HEK293 (cell line): ENCODE measurements around the gene NONO.
"Not testable (repeated sequence)": the region's sequence is repeated elsewhere in the genome, so short reads cannot be mapped to it uniquely, and the experiment has no call there.

Source experiments
- CTCF ChIA-PET: fragments of 350-600 bp; formaldehyde crosslinking; extraction: SDS; loops from one replicate; lab custom pipeline; 2021; ENCODE audit warnings: antibody characterized with exemption; lab: Yijun Ruan, JAX
- POLR2A ChIA-PET: fragments of 300-600 bp; formaldehyde crosslinking; extraction: SDS; loops from one replicate; lab custom pipeline; 2020; ENCODE audit warnings: antibody characterized with exemption, inconsistent platforms; lab: Yijun Ruan, JAX
- H3K27ac ChIP-seq: fragments of 200-500 bp; sonication (Bioruptor generic); 2 replicates; pipeline ENCODE4 v1.5.1; 2014; ENCODE audit warnings: low read depth, low read length, control low read depth, inconsistent platforms; ENCODE audit errors: extremely low read depth
- H3K36me3 ChIP-seq, 2 experiments: fragments of 200-500 bp in 1 of 2; sonication (Bioruptor generic) in 1 of 2; 1 replicate in 1 of 2; 2 replicates in 1 of 2; pipeline ENCODE4 v1.5.1; 2014 to 2017; ENCODE audit warnings: inconsistent platforms in 2 of 2, low read length in 2 of 2; ENCODE audit not compliant: control insufficient read depth in 2 of 2, insufficient read depth in 1 of 2
- H3K4me1 ChIP-seq: fragments of 200-500 bp; sonication (Bioruptor generic); 2 replicates; pipeline ENCODE4 v1.5.1; 2014; ENCODE audit warnings: mild to moderate bottlenecking, low read length, inconsistent platforms; ENCODE audit not compliant: control insufficient read depth, insufficient read depth
- H3K4me3 ChIP-seq: 2 replicates; pipeline ENCODE4 v1.5.1; 2011; ENCODE audit warnings: low read depth, mild to moderate bottlenecking, control low read depth, low read length, moderate library complexity
- H3K9me3 ChIP-seq: fragments of 200-500 bp; sonication (Bioruptor generic); 2 replicates; pipeline ENCODE4 v1.5.1; 2014; ENCODE audit warnings: low read depth, low read length, inconsistent platforms; ENCODE audit not compliant: control insufficient read depth, insufficient read depth
- GLI4 ChIP-seq: fragments of 450-650 bp; formaldehyde crosslinking; IDR thresholded peaks from 2 replicates; pipeline ENCODE4 v1.5.1; 2016; ENCODE audit warnings: missing biosample characterization, missing genetic modification characterization
- SETDB1 ChIP-seq: IDR thresholded peaks from one replicate; pipeline ENCODE4 v1.6.1; 2017; ENCODE audit warnings: mild to moderate bottlenecking, low read length, moderate library complexity, mixed read lengths; ENCODE audit not compliant: insufficient read length
- YY2 ChIP-seq: fragments of 450-650 bp; formaldehyde crosslinking; IDR thresholded peaks from 2 replicates; pipeline ENCODE4 v1.5.1; 2016; ENCODE audit warnings: missing biosample characterization, missing genetic modification characterization
- ZNF112 ChIP-seq: fragments of 450-650 bp; formaldehyde crosslinking; IDR thresholded peaks from 2 replicates; pipeline ENCODE4 v1.5.0; 2017; ENCODE audit warnings: missing biosample characterization, missing genetic modification characterization
- ZNF121 ChIP-seq: fragments of 450-650 bp; formaldehyde crosslinking; IDR thresholded peaks from 2 replicates; pipeline ENCODE4 v1.5.1; 2016; ENCODE audit warnings: missing biosample characterization, missing genetic modification characterization
- ZNF16 ChIP-seq: fragments of 450-650 bp; formaldehyde crosslinking; IDR thresholded peaks from 2 replicates; pipeline ENCODE4 v1.5.1; 2016; ENCODE audit warnings: low read depth, missing biosample characterization, missing genetic modification characterization
- ZNF354C ChIP-seq: fragments of 450-650 bp; formaldehyde crosslinking; IDR thresholded peaks from 2 replicates; pipeline ENCODE4 v1.5.1; 2016; ENCODE audit warnings: missing biosample characterization, missing genetic modification characterization, low read depth, borderline replicate concordance
- ZNF521 ChIP-seq: fragments of 450-650 bp; formaldehyde crosslinking; IDR thresholded peaks from 2 replicates; pipeline ENCODE4 v1.5.1; 2017; ENCODE audit warnings: missing biosample characterization, mild to moderate bottlenecking, missing genetic modification characterization
- ZNF558 ChIP-seq: fragments of 450-650 bp; formaldehyde crosslinking; IDR thresholded peaks from 2 replicates; pipeline ENCODE4 v1.5.1; 2016; ENCODE audit warnings: missing biosample characterization, missing genetic modification characterization
- ZNF561 ChIP-seq: fragments of 450-650 bp; IDR thresholded peaks from 2 replicates; pipeline ENCODE4 v1.5.1; 2018; ENCODE audit warnings: missing biosample characterization, missing genetic modification characterization, borderline replicate concordance
- ZNF585B ChIP-seq: fragments of 450-650 bp; formaldehyde crosslinking; IDR thresholded peaks from 2 replicates; pipeline ENCODE4 v1.5.1; 2016; ENCODE audit warnings: missing biosample characterization, missing genetic modification characterization
- ZNF629 ChIP-seq: fragments of 450-650 bp; formaldehyde crosslinking; IDR thresholded peaks from 2 replicates; pipeline ENCODE4 v1.5.1; 2017; ENCODE audit warnings: missing biosample characterization, missing genetic modification characterization
- ZNF768 ChIP-seq: fragments of 450-650 bp; formaldehyde crosslinking; IDR thresholded peaks from 2 replicates; pipeline ENCODE4 v1.5.1; 2018; ENCODE audit warnings: missing biosample characterization, mild to moderate bottlenecking, missing genetic modification characterization
- TF ChIP-seq, protein P1 (sequence below): fragments of 450-650 bp; formaldehyde crosslinking; IDR thresholded peaks from 2 replicates; pipeline ENCODE4 v1.5.1; 2017; ENCODE audit warnings: missing biosample characterization, missing genetic modification characterization
- TF ChIP-seq, protein P2 (sequence below): fragments of 450-650 bp; formaldehyde crosslinking; IDR thresholded peaks from 2 replicates; pipeline ENCODE4 v1.5.1; 2017; ENCODE audit warnings: missing biosample characterization, missing genetic modification characterization

Gene NONO

DNA sequence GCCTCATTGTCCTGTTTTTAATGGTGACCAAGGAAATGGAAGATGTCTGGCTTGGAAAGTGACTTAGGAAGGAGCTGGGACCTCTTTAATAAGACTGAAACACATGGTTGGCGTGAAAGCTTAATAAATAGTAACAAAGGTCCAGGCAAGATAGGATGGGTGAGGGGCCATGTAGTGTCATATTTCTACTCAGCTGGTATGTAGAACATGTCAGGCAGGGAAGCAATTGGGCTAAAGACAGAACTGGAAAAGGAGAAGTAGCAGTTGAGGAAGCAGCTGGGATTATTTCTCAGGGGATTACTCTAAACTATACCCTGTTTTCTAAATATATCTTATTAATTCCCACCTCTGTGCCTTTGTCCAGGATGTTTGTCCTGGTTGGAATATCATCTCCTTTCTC lies 36.7 kb downstream of the NONO start:
- no peaks in the 10 kb centered on the region for H3K4me1 ChIP-seq
- ChIA-PET POLR2A (interaction anchor here (0.6 kb wide), 2 partner anchors 46 to 134 kb away, joined by 3 read pairs; partner anchors contain the start of gene TAF1), CTCF (interaction anchor here (0.6 kb wide), 1 partner anchor 13 kb away, joined by 3 read pairs; no protein-coding TSS in a partner anchor)
- H3K36me3 ChIP-seq, result no peaks in the 10 kb centered on the region; a peak in 1 of 3 replicates
- TF ChIP-seq ZNF16 (no peak), ZNF112 (tag by site-specific recombination) (no peak)
- TF ChIP-seq, protein P1, sequence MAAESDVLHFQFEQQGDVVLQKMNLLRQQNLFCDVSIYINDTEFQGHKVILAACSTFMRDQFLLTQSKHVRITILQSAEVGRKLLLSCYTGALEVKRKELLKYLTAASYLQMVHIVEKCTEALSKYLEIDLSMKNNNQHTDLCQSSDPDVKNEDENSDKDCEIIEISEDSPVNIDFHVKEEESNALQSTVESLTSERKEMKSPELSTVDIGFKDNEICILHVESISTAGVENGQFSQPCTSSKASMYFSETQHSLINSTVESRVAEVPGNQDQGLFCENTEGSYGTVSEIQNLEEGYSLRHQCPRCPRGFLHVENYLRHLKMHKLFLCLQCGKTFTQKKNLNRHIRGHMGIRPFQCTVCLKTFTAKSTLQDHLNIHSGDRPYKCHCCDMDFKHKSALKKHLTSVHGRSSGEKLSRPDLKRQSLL (tag by site-specific recombination), result no peak
- H3K27ac ChIP-seq, result no peak overlapping the region
- no peak overlapping the region for H3K4me3 ChIP-seq
- H3K9me3 ChIP-seq, result no peaks in the 10 kb centered on the region; the same call in 1 of the 2 replicates

DNA sequence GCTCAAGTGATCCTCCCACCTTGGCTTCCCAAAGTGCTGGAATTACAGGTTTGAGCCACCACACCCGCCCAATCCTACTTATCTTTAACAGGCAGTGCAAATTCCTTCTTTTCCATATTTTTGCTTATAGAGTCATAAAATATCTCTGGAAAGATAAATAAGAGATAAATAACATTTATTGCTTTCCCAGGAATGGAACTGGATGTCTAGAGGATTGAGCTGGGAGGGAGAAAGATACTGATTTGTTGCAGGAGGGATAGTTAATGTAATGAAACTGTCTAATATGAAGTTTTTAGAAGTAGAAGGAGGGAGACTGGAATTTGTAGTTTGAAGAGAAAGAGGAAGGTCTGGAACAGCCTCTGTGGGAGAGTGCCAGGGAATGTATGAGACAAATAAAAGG lies 38.3 kb downstream of the NONO start:
- TF ChIP-seq ZNF768 (tag by site-specific recombination), result no peak
- no peak for TF ChIP-seq GLI4
- TF ChIP-seq ZNF558 (tag by site-specific recombination), result no peak
- no peak for TF ChIP-seq ZNF521 (tag by site-specific recombination)
- TF ChIP-seq YY2, result no peak
- H3K4me1 ChIP-seq, result no peaks in the 10 kb centered on the region
- H3K4me3 ChIP-seq, result no peak overlapping the region
- ChIA-PET POLR2A (interaction anchor here (0.7 kb wide), 1 partner anchor 137 kb away, joined by 6 read pairs; no protein-coding TSS in a partner anchor), CTCF (interaction anchor here (0.6 kb wide), 1 partner anchor 431 kb away, joined by 3 read pairs; no protein-coding TSS in a partner anchor)
- no peak overlapping the region for H3K27ac ChIP-seq
- H3K36me3 ChIP-seq, result no peaks in the 10 kb centered on the region; a peak in 1 of 3 replicates
- H3K9me3 ChIP-seq, result no peaks in the 10 kb centered on the region; the same call in 1 of the 2 replicates

DNA sequence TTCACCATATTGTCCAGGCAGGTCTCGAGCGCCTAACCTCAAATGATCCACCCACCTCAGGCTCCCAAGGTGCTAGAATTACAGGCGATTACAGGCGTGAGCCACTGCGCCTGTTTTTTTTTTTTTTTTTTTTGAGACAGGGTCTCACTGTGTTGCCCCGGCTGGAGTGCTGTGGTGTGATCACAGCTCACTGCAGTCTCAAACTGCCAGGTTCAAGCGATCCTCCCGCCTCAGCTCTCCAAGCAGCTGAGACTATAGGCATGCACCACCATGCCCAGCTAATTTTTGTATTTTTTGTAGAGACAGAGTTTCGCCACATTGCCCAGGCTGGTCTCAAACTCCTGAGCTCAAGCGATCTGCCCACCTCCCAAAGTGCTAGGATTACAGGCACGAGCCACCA lies 41.0 kb downstream of the NONO start:
- CTCF ChIA-PET, result interaction anchor here (0.6 kb wide), 1 partner anchor 181 kb away, joined by 3 read pairs; no protein-coding TSS in a partner anchor
- H3K36me3 ChIP-seq, H3K4me1 ChIP-seq, H3K9me3 ChIP-seq, POLR2A ChIA-PET, H3K4me3 ChIP-seq, H3K27ac ChIP-seq: not testable (repeated sequence)
- TF ChIP-seq ZNF121 (tag by site-specific recombination), result peak; percentile 65; the same call in 1 of the 2 replicates

DNA sequence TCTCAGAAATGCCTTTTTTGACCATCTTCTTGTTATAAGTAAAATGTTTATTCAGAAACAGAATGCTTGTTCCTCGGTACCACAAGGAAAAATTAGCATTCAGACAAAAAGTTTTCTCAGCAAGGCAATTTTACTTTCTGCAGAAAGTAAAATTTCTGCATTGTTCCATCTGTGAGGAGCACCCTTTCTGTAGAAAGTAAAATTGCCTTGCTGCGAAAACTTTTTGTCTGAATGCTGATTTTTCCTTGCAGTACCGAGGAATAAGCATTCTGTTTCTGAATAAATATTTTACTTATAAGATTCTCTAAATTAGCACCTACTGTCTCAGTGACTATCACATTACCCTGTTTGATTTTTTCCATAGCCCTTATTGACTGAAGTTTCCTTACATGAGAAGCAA lies 43.0 kb downstream of the NONO start:
- no peaks in the 10 kb centered on the region; a peak in 1 of 3 replicates for H3K36me3 ChIP-seq
- ChIA-PET CTCF (no interaction called here), POLR2A (interaction anchor here (0.6 kb wide), 1 partner anchor 14 kb away, joined by 4 read pairs; no protein-coding TSS in a partner anchor)
- TF ChIP-seq ZNF354C (no peak), ZNF629 (tag by site-specific recombination) (no peak), ZNF585B (tag by site-specific recombination) (no peak), SETDB1 (peak; percentile 76), ZNF561 (tag by site-specific recombination) (peak; percentile 46; the same call in 1 of the 2 replicates)
- TF ChIP-seq, protein P2, sequence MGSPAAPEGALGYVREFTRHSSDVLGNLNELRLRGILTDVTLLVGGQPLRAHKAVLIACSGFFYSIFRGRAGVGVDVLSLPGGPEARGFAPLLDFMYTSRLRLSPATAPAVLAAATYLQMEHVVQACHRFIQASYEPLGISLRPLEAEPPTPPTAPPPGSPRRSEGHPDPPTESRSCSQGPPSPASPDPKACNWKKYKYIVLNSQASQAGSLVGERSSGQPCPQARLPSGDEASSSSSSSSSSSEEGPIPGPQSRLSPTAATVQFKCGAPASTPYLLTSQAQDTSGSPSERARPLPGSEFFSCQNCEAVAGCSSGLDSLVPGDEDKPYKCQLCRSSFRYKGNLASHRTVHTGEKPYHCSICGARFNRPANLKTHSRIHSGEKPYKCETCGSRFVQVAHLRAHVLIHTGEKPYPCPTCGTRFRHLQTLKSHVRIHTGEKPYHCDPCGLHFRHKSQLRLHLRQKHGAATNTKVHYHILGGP, result no peak
- H3K9me3 ChIP-seq, result no peaks in the 10 kb centered on the region; the same call in 1 of the 2 replicates
- no peak overlapping the region for H3K27ac ChIP-seq
- no peaks in the 10 kb centered on the region for H3K4me1 ChIP-seq
- H3K4me3 ChIP-seq, result no peak overlapping the region
